Astrocyte (in vitro differentiated cells and primary cell): Measurements from ENCODE around the gene GAB1. TPM values are rescaled to one million over a fixed set of nuclear protein-coding genes. Genes with fewer than 3 reads are reported as not detected.
A peak's percentile ranks its signal among the peaks of the same experiment; 100 is the strongest.

Source experiments
- DNase-seq: peaks from one replicate; pipeline ENCODE4 v3.0.0-alpha.2; 2010; ENCODE audit warnings: low read depth
- FAIRE-seq: peaks from 2 replicates; lab custom pipeline; 2011; peaks lifted over from hg19 to GRCh38; lab: Jason Lieb, UNC
- H2AFZ ChIP-seq: 2 replicates; pipeline ENCODE4 v1.6.0; 2012; ENCODE audit warnings: low read depth, low read length, inconsistent platforms
- H3K27ac ChIP-seq: 2 replicates; pipeline ENCODE4 v1.5.1; 2011; ENCODE audit warnings: low read depth, low read length, inconsistent platforms
- H3K27me3 ChIP-seq: 2 replicates; pipeline ENCODE4 v1.6.0; 2011; ENCODE audit warnings: low read length, inconsistent platforms; ENCODE audit not compliant: insufficient read depth
- H3K36me3 ChIP-seq: 2 replicates; pipeline ENCODE4 v1.5.1; 2011; ENCODE audit warnings: low read length, inconsistent platforms; ENCODE audit not compliant: insufficient read depth
- H3K4me1 ChIP-seq: 2 replicates; pipeline ENCODE4 v1.5.1; 2011; ENCODE audit warnings: low read length, inconsistent platforms; ENCODE audit not compliant: insufficient read depth
- H3K4me2 ChIP-seq: 2 replicates; pipeline ENCODE4 v1.6.0; 2012; ENCODE audit warnings: low read length, inconsistent platforms
- H3K4me3 ChIP-seq: 2 replicates; pipeline ENCODE4 v1.5.1; 2011; ENCODE audit warnings: low read depth, mild to moderate bottlenecking, low read length, inconsistent platforms; ENCODE audit not compliant: insufficient read depth
- H3K79me2 ChIP-seq: 2 replicates; pipeline ENCODE4 v1.6.0; 2012; ENCODE audit warnings: mild to moderate bottlenecking, low read length, inconsistent platforms; ENCODE audit not compliant: insufficient read depth
- H3K9ac ChIP-seq: 2 replicates; pipeline ENCODE4 v1.6.0; 2012; ENCODE audit warnings: mild to moderate bottlenecking, low read length, inconsistent platforms
- H3K9me3 ChIP-seq: 2 replicates; pipeline ENCODE4 v1.5.1; 2012; ENCODE audit warnings: low read depth, mild to moderate bottlenecking, low read length, inconsistent platforms; ENCODE audit not compliant: insufficient read depth
- H4K20me1 ChIP-seq: 2 replicates; pipeline ENCODE4 v1.6.0; 2012; ENCODE audit warnings: low read length, inconsistent platforms; ENCODE audit not compliant: insufficient read depth
- H3K27ac Mint-ChIP-seq: one replicate; pipeline ENCODE4 v1.8.0; 2021; ENCODE audit warnings: mild to moderate bottlenecking, mixed read lengths; ENCODE audit not compliant: unreplicated experiment
- H3K27me3 Mint-ChIP-seq: one replicate; pipeline ENCODE4 v1.8.0; 2021; ENCODE audit warnings: low read depth, mixed read lengths; ENCODE audit not compliant: unreplicated experiment
- H3K36me3 Mint-ChIP-seq: one replicate; pipeline ENCODE4 v1.8.0; 2021; ENCODE audit warnings: low read depth, mixed read lengths; ENCODE audit not compliant: unreplicated experiment
- H3K4me1 Mint-ChIP-seq: one replicate; pipeline ENCODE4 v1.8.0; 2021; ENCODE audit warnings: low read depth, mixed read lengths; ENCODE audit not compliant: unreplicated experiment
- H3K4me3 Mint-ChIP-seq: one replicate; pipeline ENCODE4 v1.8.0; 2021; ENCODE audit warnings: mild to moderate bottlenecking, moderate library complexity, mixed read lengths; ENCODE audit not compliant: unreplicated experiment
- H3K9me3 Mint-ChIP-seq: one replicate; pipeline ENCODE4 v1.8.0; 2021; ENCODE audit warnings: mild to moderate bottlenecking, mixed read lengths; ENCODE audit not compliant: unreplicated experiment
- EZH2 ChIP-seq: IDR thresholded peaks from 2 replicates; pipeline ENCODE4 v1.6.1; 2012; ENCODE audit warnings: mild to moderate bottlenecking, low read length, inconsistent platforms; ENCODE audit not compliant: insufficient read depth
- total RNA-seq: library from RNA; stranded (reverse); gene quantifications from 2 replicates; pipeline ENCODE4 v1.2.1, GENCODE V29; 2021
- TF ChIP-seq, protein P1 (sequence below): IDR thresholded peaks from 2 replicates; pipeline ENCODE4 v1.5.1; 2011; ENCODE audit warnings: low read depth, mild to moderate bottlenecking, inconsistent platforms, low read length, moderate library complexity; ENCODE audit not compliant: insufficient read depth

GAB1 gene
- total RNA-seq, 1 donor from 2014 or later: 12.4 TPM

GRCh38 chr4:143489106-143489505 is 152.4 kb downstream of the GAB1 start:
- Histone ChIP-seq H3K4me1 (no peaks in the 10 kb centered on the region), H3K27ac (no peak overlapping the region), H3K27me3 (no peaks in the 10 kb centered on the region), H2AFZ (no peak overlapping the region), H3K36me3 (no peaks in the 10 kb centered on the region), H3K4me2 (no peak overlapping the region), H3K4me3 (no peak overlapping the region), H4K20me1 (no peaks in the 10 kb centered on the region), H3K9me3 (no peaks in the 10 kb centered on the region), H3K9ac (no peak overlapping the region), H3K79me2 (no peaks in the 10 kb centered on the region)
- peak; percentile 2 for DNase-seq
- H3K9me3 Mint-ChIP-seq: peaks cover 4% of the 10 kb centered on the region
- no peak overlapping the region for H3K4me3 Mint-ChIP-seq
- H3K36me3 Mint-ChIP-seq: no peaks in the 10 kb centered on the region
- H3K27me3 Mint-ChIP-seq: peaks cover 5% of the 10 kb centered on the region
- no peak overlapping the region for H3K27ac Mint-ChIP-seq
- H3K4me1 Mint-ChIP-seq: no peaks in the 10 kb centered on the region
- TF ChIP-seq, protein P1, sequence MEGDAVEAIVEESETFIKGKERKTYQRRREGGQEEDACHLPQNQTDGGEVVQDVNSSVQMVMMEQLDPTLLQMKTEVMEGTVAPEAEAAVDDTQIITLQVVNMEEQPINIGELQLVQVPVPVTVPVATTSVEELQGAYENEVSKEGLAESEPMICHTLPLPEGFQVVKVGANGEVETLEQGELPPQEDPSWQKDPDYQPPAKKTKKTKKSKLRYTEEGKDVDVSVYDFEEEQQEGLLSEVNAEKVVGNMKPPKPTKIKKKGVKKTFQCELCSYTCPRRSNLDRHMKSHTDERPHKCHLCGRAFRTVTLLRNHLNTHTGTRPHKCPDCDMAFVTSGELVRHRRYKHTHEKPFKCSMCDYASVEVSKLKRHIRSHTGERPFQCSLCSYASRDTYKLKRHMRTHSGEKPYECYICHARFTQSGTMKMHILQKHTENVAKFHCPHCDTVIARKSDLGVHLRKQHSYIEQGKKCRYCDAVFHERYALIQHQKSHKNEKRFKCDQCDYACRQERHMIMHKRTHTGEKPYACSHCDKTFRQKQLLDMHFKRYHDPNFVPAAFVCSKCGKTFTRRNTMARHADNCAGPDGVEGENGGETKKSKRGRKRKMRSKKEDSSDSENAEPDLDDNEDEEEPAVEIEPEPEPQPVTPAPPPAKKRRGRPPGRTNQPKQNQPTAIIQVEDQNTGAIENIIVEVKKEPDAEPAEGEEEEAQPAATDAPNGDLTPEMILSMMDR: no peak
- TF ChIP-seq EZH2: no peak
- no peak for FAIRE-seq

DNA sequence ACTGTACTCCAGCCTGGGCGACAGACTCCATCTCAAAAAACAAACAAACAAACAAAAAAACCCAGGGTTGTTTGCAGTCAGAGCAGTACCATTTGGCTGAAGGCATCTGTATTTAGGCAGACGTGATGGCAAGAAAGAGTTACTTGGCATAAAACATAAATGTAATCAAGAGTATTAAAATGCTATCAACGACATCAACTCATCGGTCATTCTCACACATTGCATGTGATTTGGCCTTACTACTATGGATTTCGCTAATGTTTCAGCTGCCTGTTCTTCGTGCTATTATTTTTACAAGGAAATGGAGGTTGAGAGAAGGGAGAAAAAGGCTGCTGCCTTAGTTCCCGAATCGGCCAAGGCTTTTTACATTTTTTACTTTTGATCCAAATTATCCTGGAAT is 161.3 kb downstream of the GAB1 start:
- Histone ChIP-seq H3K79me2 (no peaks in the 10 kb centered on the region), H2AFZ (no peak overlapping the region), H3K4me1 (no peaks in the 10 kb centered on the region), H3K36me3 (no peaks in the 10 kb centered on the region), H3K9ac (no peak overlapping the region), H3K9me3 (no peaks in the 10 kb centered on the region), H3K4me2 (no peak overlapping the region), H3K27ac (no peak overlapping the region), H3K4me3 (no peak overlapping the region), H4K20me1 (no peaks in the 10 kb centered on the region), H3K27me3 (no peaks in the 10 kb centered on the region)
- H3K27ac Mint-ChIP-seq: no peak overlapping the region
- no peak overlapping the region for H3K4me3 Mint-ChIP-seq
- H3K27me3 Mint-ChIP-seq: peaks cover 3% of the 10 kb centered on the region
- peaks cover 6% of the 10 kb centered on the region for H3K9me3 Mint-ChIP-seq
- FAIRE-seq: no peak
- DNase-seq: no peak
- no peaks in the 10 kb centered on the region for H3K36me3 Mint-ChIP-seq
- no peaks in the 10 kb centered on the region for H3K4me1 Mint-ChIP-seq
- TF ChIP-seq, protein P1: no peak
- TF ChIP-seq EZH2: no peak

- FAIRE-seq (no peak), DNase-seq (no peak)
- Histone ChIP-seq H3K4me2 (no peak overlapping the region), H3K9me3 (no peaks in the 10 kb centered on the region), H3K27ac (no peak overlapping the region), H4K20me1 (no peaks in the 10 kb centered on the region), H3K27me3 (no peaks in the 10 kb centered on the region), H3K4me3 (no peak overlapping the region), H3K9ac (no peak overlapping the region), H3K4me1 (no peaks in the 10 kb centered on the region), H3K36me3 (no peaks in the 10 kb centered on the region), H3K79me2 (no peaks in the 10 kb centered on the region), H2AFZ (no peak overlapping the region)
- no peaks in the 10 kb centered on the region for H3K4me1 Mint-ChIP-seq
- H3K4me3 Mint-ChIP-seq: no peak overlapping the region
- TF ChIP-seq, protein P1: no peak
- no peak for TF ChIP-seq EZH2
- no peaks in the 10 kb centered on the region for H3K36me3 Mint-ChIP-seq
- no peak overlapping the region for H3K27ac Mint-ChIP-seq
- peaks cover 3% of the 10 kb centered on the region for H3K27me3 Mint-ChIP-seq
- H3K9me3 Mint-ChIP-seq: peaks cover 3% of the 10 kb centered on the region
These were observed 165.6 kb downstream of the GAB1 start for GRCh38 chr4:143502231-143502630.
